Parietal lobe (tissue), 1 donor: Measurements from ENCODE around the gene CFAP90. TPM values are rescaled to one million over a fixed set of nuclear protein-coding genes. Genes with fewer than 3 reads are reported as not detected.

Experiments used
- total RNA-seq: library from RNA; depleted of rRNA; stranded (reverse); fragments of >200 nt; gene quantifications from one replicate; pipeline ENCODE4 v1.2.3, GENCODE V29; 2014

CFAP90 gene, protein sequence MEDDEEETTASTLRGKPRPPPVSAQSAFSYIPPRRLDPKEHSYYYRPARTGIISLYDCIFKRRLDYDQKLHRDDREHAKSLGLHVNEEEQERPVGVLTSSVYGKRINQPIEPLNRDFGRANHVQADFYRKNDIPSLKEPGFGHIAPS
- 2.8 TPM for total RNA-seq

DNA sequence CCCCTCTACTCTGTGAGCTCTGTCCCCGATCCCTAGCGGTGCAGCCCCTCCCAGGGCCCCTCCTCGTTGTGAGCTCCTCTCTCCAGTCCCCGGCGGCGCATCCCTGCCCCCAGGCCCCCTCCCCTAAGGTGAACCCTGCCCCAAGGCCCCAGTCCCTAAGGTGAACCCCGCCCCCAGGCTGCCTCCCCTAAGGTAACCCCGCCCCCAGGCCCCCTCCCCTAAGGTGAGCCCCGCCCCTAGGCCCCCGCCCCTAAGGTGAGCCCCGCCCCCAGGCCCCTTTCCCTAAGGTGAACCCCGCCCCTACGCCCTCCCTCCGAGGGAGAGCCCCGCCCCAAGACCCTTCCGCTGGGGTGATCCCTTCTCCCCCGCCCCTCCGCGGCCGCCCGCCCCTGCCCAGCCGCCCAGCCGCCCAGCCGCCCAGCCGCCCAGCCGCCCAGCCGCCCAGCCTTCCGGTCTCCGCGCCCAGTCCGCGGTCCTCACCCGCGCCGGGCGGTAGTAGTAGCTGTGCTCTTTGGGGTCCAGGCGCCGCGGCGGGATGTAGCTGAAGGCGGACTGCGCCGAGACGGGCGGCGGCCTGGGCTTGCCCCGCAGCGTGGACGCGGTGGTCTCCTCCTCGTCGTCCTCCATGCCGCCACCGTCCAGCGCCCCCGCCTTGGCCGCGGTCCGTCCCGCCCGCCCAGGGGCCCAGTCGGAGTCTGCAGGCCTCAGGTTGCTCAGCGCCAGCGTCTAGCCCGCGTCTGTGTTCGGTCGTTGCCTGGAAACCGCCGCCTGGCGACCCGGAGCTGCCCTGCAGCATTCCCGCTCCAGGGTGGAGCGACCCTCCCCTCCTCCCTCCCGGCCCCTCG is at the start of gene CFAP90:
Gene CFAP90 (minus strand): TSS at position 739 of the 845 bp plus-strand sequence. CDS start 112 bp downstream, at position 627.

DNA sequence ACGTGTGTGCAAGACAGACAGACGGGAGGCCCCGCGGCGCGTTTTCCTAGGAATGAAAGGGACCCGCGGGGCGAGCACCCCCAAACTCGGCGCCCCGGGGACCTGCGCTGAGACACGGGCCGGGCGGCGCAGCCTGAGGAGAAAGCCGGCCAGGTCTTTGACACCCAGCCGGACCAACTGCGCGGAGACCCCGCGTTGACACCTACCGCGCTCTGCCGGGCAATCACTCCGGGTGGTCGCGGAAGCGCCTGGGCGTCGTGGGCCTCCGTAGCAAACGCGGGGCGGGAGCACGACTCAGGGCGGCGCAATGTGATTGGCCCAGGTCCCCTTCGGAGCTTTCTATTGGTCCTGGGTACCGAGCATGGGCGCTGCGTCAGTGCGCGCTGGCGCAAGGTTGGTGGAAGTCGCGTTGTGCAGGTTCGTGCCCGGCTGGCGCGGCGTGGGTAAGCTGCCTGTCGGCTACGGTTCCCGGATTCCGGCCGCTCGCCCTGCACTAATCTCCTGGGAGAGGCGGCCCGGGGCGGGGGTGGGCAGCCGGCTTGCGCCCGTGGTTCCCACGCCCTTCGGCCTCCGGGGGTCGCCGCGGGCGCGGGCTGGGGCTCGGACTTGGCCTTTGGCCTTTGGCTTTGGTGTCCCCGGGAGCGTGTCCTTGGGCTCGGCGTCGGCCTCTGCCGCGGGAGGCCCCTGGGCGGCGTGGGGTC is 18.0 kb upstream of the CFAP90 start, which contains the start of the genes FASTKD3 and MTRR:
Gene FASTKD3 (minus strand): TSS at position 259 of the 701 bp plus-strand sequence. CDS start 948 bp downstream, outside the sequence.
Gene MTRR (plus strand): TSS at position 376 of the 701 bp plus-strand sequence. CDS start 1,647 bp downstream, outside the sequence.

Other genes starting within 250 kb of the CFAP90 start
- gene FASTKD3, start 17.9 kb upstream of the CFAP90 start, total RNA-seq, result 21.3 TPM
- 52.6 TPM for gene MTRR, start 18.0 kb upstream of the CFAP90 start, total RNA-seq